GM21390 (cell line): ENCODE results near the gene RAB31.

Experiments
- ATAC-seq: cut with Tn5 transposase; IDR thresholded peaks from one replicate; pipeline ENCODE4 v1.9.1; 2021; ENCODE audit not compliant: unreplicated experiment

Gene RAB31

GRCh38 chr18:9691235-9691634, 16.9 kb upstream of the RAB31 start:
- ATAC-seq: no peak

- no peak for ATAC-seq
Observed at GRCh38 chr18:9694174-9694573, 13.9 kb upstream of the RAB31 start.

GRCh38 chr18:9694952-9695495, 13.1 kb upstream of the RAB31 start:
- ATAC-seq: no peak

GRCh38 chr18:9695605-9696004, 12.5 kb upstream of the RAB31 start:
- ATAC-seq: no peak

- no peak for ATAC-seq
Observed at GRCh38 chr18:9696112-9696511, 12.0 kb upstream of the RAB31 start.

GRCh38 chr18:9696701-9697100, 11.4 kb upstream of the RAB31 start:
- ATAC-seq: no peak

GRCh38 chr18:9697121-9697520, 11.0 kb upstream of the RAB31 start:
- ATAC-seq: no peak

GRCh38 chr18:9698497-9698896, 9.6 kb upstream of the RAB31 start:
- ATAC-seq: no peak

GRCh38 chr18:9700261-9700796, 7.8 kb upstream of the RAB31 start:
- ATAC-seq: no peak

GRCh38 chr18:9701609-9702349, 6.3 kb upstream of the RAB31 start:
- peak; percentile 39 for ATAC-seq

GRCh38 chr18:9704233-9705118, 3.6 kb upstream of the RAB31 start:
- no peak for ATAC-seq

GRCh38 chr18:9705183-9705829, 2.8 kb upstream of the RAB31 start:
- ATAC-seq: no peak

- ATAC-seq: no peak
Observed at GRCh38 chr18:9706081-9706935, 1.8 kb upstream of the RAB31 start.

- ATAC-seq: no peak
Observed at GRCh38 chr18:9707381-9708056, 582 bp upstream of the RAB31 start.

GRCh38 chr18:9708434-9709303, 568 bp downstream of the RAB31 start:
- ATAC-seq: no peak

GRCh38 chr18:9709304-9709877, 1.3 kb downstream of the RAB31 start:
- ATAC-seq: no peak

GRCh38 chr18:9710037-9710436, 1.9 kb downstream of the RAB31 start:
- no peak for ATAC-seq

GRCh38 chr18:9711361-9712129, 3.4 kb downstream of the RAB31 start:
- ATAC-seq: peak; percentile 70
